Measurements from ENCODE around the gene RNU5D-1.
A peak's percentile ranks its signal among the peaks of the same experiment; 100 is the strongest.

The RNU5D-1 gene

GRCh38 chr1:44698138-44698537, 32.8 kb downstream of the RNU5D-1 start:
- no peak for DNase-seq

GRCh38 chr1:44696789-44697345, 34.1 kb downstream of the RNU5D-1 start:
- DNase-seq: no peak

GRCh38 chr1:44696101-44696500, 34.9 kb downstream of the RNU5D-1 start:
- DNase-seq: no peak

GRCh38 chr1:44695671-44696070, 35.3 kb downstream of the RNU5D-1 start:
- DNase-seq: no peak

GRCh38 chr1:44694863-44695478, 36.0 kb downstream of the RNU5D-1 start:
- no peak for DNase-seq

- no peak for DNase-seq
Measured at GRCh38 chr1:44693900-44694299, 37.1 kb downstream of the RNU5D-1 start.

- DNase-seq: no peak
Measured at GRCh38 chr1:44693159-44693558, 37.8 kb downstream of the RNU5D-1 start.

- no peak for DNase-seq
Measured at GRCh38 chr1:44689447-44689765, 41.6 kb downstream of the RNU5D-1 start.

- DNase-seq: no peak
Measured at GRCh38 chr1:44688760-44689446, 42.1 kb downstream of the RNU5D-1 start.

GRCh38 chr1:44685881-44686280, 45.1 kb downstream of the RNU5D-1 start:
- no peak for DNase-seq

GRCh38 chr1:44685218-44685617, 45.8 kb downstream of the RNU5D-1 start:
- no peak for DNase-seq

GRCh38 chr1:44684525-44684924, 46.4 kb downstream of the RNU5D-1 start:
- no peak for DNase-seq

GRCh38 chr1:44682883-44683265, 48.1 kb downstream of the RNU5D-1 start:
- DNase-seq: no peak

GRCh38 chr1:44681905-44682882, 48.8 kb downstream of the RNU5D-1 start:
- peak; percentile 42 to 61 for DNase-seq
